Stomach (tissue), 9 donors: ENCODE measurements around the gene GABBR2. TPM values are rescaled to one million over a fixed set of nuclear protein-coding genes. Genes with fewer than 3 reads are reported as not detected.

Experiments used
- DNase-seq, 2 donors: peaks; one replicate each; pipeline versions ENCODE4 v3.0.0 to v3.0.0-alpha.2; 2013 to 2019
- H3K27ac ChIP-seq, 5 donors: fragments of 200-600 bp in 4 of 5; sonication (generic) in 4 of 5; one replicate each; pipeline ENCODE4 v1.5.1; 2013 to 2019; ENCODE audit warnings: mild to moderate bottlenecking in 1 of 5, moderate library complexity in 1 of 5
- H3K27me3 ChIP-seq, 3 donors: fragments of 200-600 bp; sonication (generic); one replicate each; pipeline ENCODE4 v1.5.1; 2017 to 2019; ENCODE audit warnings: mixed run types in 1 of 3
- H3K36me3 ChIP-seq, 4 donors: fragments of 200-600 bp; sonication (generic); 1 replicate in 3 of 4; 2 replicates in 1 of 4; pipeline ENCODE4 v1.5.1; 2016 to 2019
- H3K4me1 ChIP-seq, 4 donors: fragments of 200-600 bp; sonication (generic); one replicate each; pipeline ENCODE4 v1.5.1; 2016 to 2019
- H3K4me3 ChIP-seq, 4 donors: fragments of 200-600 bp; sonication (generic) in 3 of 4; one replicate each; pipeline ENCODE4 v1.5.1; 2016 to 2019; ENCODE audit warnings: mild to moderate bottlenecking in 1 of 4
- H3K9me3 ChIP-seq, 4 donors: fragments of 200-600 bp; sonication (generic); one replicate each; pipeline ENCODE4 v1.5.1; 2016 to 2019
- CTCF ChIP-seq, 7 experiments: fragments of 450-650 bp in 4 of 7; fragments of 200-600 bp in 3 of 7; sonication (generic) in 3 of 7; IDR thresholded peaks; one replicate each; pipeline ENCODE4 v1.5.1; 2016 to 2019; ENCODE audit warnings: antibody characterized with exemption in 7 of 7, control low read depth in 2 of 7, mild to moderate bottlenecking in 1 of 7
- EP300 ChIP-seq: sonication (generic); formaldehyde crosslinking; IDR thresholded peaks from one replicate; pipeline ENCODE4 v1.6.1; 2017; ENCODE audit warnings: antibody characterized with exemption
- POLR2A ChIP-seq, 4 donors: fragments of 450-650 bp; IDR thresholded peaks; one replicate each; pipeline ENCODE4 v1.6.1; 2016; ENCODE audit warnings: antibody characterized with exemption in 4 of 4, control low read depth in 2 of 4, mild to moderate bottlenecking in 1 of 4, moderate library complexity in 1 of 4
- POLR2AphosphoS5 ChIP-seq, 3 donors: sonication (generic); formaldehyde crosslinking; IDR thresholded peaks; one replicate each; pipeline ENCODE4 v1.6.1; 2016; ENCODE audit warnings: antibody characterized with exemption in 3 of 3
- WGBS, 5 donors: extraction: QIAGEN DNeasy Blood & Tissue Kit in 3 of 5; methylation state at CpG; one replicate each; pipeline versions ENCODE4 v1.1.5 to v1.1.7; 2013 to 2018; 5-methylcytosine and 5-hydroxymethylcytosine counted together
- intact Hi-C: fragments of 100-400 bp; cut with DNase I; formaldehyde crosslinking; loops from one replicate; pipeline ENCODE4 v1.15.1; 2023; ENCODE audit warnings: low total_unique reads
- polyA plus RNA-seq, 3 donors: library from polyadenylated mRNA; stranded (reverse); fragments of 200-250 nt; gene quantifications; one replicate each; pipeline ENCODE4 v1.2.3, GENCODE V29; 2013
- total RNA-seq, 5 donors: library from RNA; depleted of rRNA; stranded (reverse); fragments of >200 nt; gene quantifications; one replicate each; pipeline versions ENCODE4 v1.1.0 to v1.2.3, GENCODE V29; 2014 to 2016
- donor health status: healthy with polysubstance abuse.
- donor health status: Bipolar disorder and iron deficiency.
- donor health status: healthy.

GABBR2 gene
- total and polyA plus RNA-seq, 8 donors = 0.06 to 0.55 (median 0.08) TPM; not detected in 5

- TF ChIP-seq CTCF (IDR thresholded peaks at IDR 0.05) (no peak), POLR2AphosphoS5 (IDR thresholded peaks at IDR 0.05) (no peak), EP300 (no peak), POLR2A (IDR thresholded peaks at IDR 0.05) (no peak)
- 74 to 81% (median 79%) methylated on average over 11 of the region's 11 CpGs for WGBS, 5 donors
Measured at GRCh38 chr9:98404237-98404636, 304.5 kb downstream of the GABBR2 start.

GRCh38 chr9:98403715-98404114, 305.0 kb downstream of the GABBR2 start:
- Histone ChIP-seq H3K27ac (no peak overlapping the region), H3K36me3 (no peaks in the 10 kb centered on the region), H3K9me3 (no peaks in the 10 kb centered on the region), H3K4me1 (no peaks in the 10 kb centered on the region), H3K4me3 (no peak overlapping the region), H3K27me3 (peaks cover 0 to 4% (median 0%) of the 10 kb centered on the region in 3 donors)
- 86 to 93% (median 87%) methylated on average over 6 of the region's 6 CpGs for WGBS, 5 donors
- no peak for DNase-seq
- TF ChIP-seq EP300 = no peak
- TF ChIP-seq POLR2A (IDR thresholded peaks at IDR 0.05) = no peak
- TF ChIP-seq CTCF (IDR thresholded peaks at IDR 0.05) = no peak
- TF ChIP-seq POLR2AphosphoS5 (IDR thresholded peaks at IDR 0.05) = no peak
- intact Hi-C loops = no loop called here

More at GRCh38 chr9:98404237-98404636, 304.5 kb downstream of the GABBR2 start:
- Histone ChIP-seq H3K4me1 (no peaks in the 10 kb centered on the region), H3K36me3 (no peaks in the 10 kb centered on the region), H3K27me3 (no peaks in the 10 kb centered on the region), H3K4me3 (no peak overlapping the region), H3K27ac (no peak overlapping the region), H3K9me3 (no peaks in the 10 kb centered on the region)
- DNase-seq = no peak
- intact Hi-C loops = no loop called here

GRCh38 chr9:98402019-98402840, 306.5 kb downstream of the GABBR2 start:
- no peak for TF ChIP-seq POLR2A (IDR thresholded peaks at IDR 0.05)
- Histone ChIP-seq H3K9me3 (no peaks in the 10 kb centered on the region), H3K27ac (no peak overlapping the region), H3K4me3 (no peak overlapping the region), H3K4me1 (no peaks in the 10 kb centered on the region), H3K36me3 (no peaks in the 10 kb centered on the region), H3K27me3 (peaks cover 0 to 18% (median 0%) of the 10 kb centered on the region in 3 donors)
- no peak for DNase-seq
- intact Hi-C loops = no loop called here
- WGBS, 5 donors = 61 to 68% (median 66%) methylated on average over 14 of the region's 14 CpGs

GRCh38 chr9:98401140-98402018, 307.4 kb downstream of the GABBR2 start:
- TF ChIP-seq POLR2AphosphoS5 (IDR thresholded peaks at IDR 0.05) (no peak), CTCF (IDR thresholded peaks at IDR 0.05) (no peak), EP300 (no peak), POLR2A (IDR thresholded peaks at IDR 0.05) (no peak)
- Histone ChIP-seq H3K4me1 (no peaks in the 10 kb centered on the region), H3K27me3 (peaks cover 0 to 23% (median 0%) of the 10 kb centered on the region in 3 donors), H3K9me3 (no peaks in the 10 kb centered on the region), H3K27ac (no peak overlapping the region), H3K36me3 (no peaks in the 10 kb centered on the region), H3K4me3 (no peak overlapping the region)
- 50 to 69% (median 61%) methylated on average over 11 of the region's 11 CpGs for WGBS, 5 donors
- intact Hi-C loops = no loop called here
- peak in 1 of 2 donors; percentile 36 for DNase-seq
